ENCODE results near the gene SMCR8.

- TF ChIP-seq CTCF (IDR thresholded peaks at IDR 0.05; ENCODE audit: low read length) (no peak), EZH2 (optimal IDR thresholded peaks at IDR 0.05; ENCODE audit: low read depth, low read length) (no peak), EZH2phosphoT487 (IDR thresholded peaks at IDR 0.05; ENCODE audit: low read length) (no peak)
Observed at GRCh38 chr17:18280766-18281371, 34.2 kb upstream of the SMCR8 start.

Data from MM.1S (cell line).